Gastroesophageal sphincter (tissue), 3 donors: ENCODE data around the gene CNNM4.

Source experiments
- CTCF ChIP-seq, 4 experiments: fragments of 200-600 bp in 2 of 4; fragments of 450-650 bp in 2 of 4; sonication (generic) in 1 of 4; IDR thresholded peaks; one replicate each; pipeline ENCODE4 v1.5.1; 2017 to 2019; ENCODE audit warnings: antibody characterized with exemption in 4 of 4, mild to moderate bottlenecking in 2 of 4, moderate library complexity in 2 of 4
- EP300 ChIP-seq: sonication (generic); formaldehyde crosslinking; IDR thresholded peaks from one replicate; pipeline ENCODE4 v1.6.1; 2017; ENCODE audit warnings: antibody characterized with exemption, mild to moderate bottlenecking
- POLR2A ChIP-seq, 2 donors: fragments of 450-650 bp; IDR thresholded peaks; one replicate each; pipeline ENCODE4 v1.6.1; 2017; ENCODE audit warnings: antibody characterized with exemption in 2 of 2, mild to moderate bottlenecking in 2 of 2, moderate library complexity in 1 of 2
- POLR2AphosphoS5 ChIP-seq: sonication (generic); formaldehyde crosslinking; IDR thresholded peaks from one replicate; pipeline ENCODE4 v1.6.1; 2017; ENCODE audit warnings: antibody characterized with exemption

- TF ChIP-seq CTCF (IDR thresholded peaks at IDR 0.05) (no peak), POLR2AphosphoS5 (no peak), POLR2A (IDR thresholded peaks at IDR 0.05) (no peak), EP300 (no peak)
Measured at GRCh38 chr2:96775160-96775559, 14.5 kb downstream of the CNNM4 start.
